Activated effector memory CD4-positive, alpha-beta T cell treated with anti-CD3 and anti-CD28 coated beads, Interleukin-2, amount 50 U/mL, for 16 hours (primary cell): ENCODE data around the gene DPAGT1.
"Not testable (repeated sequence)": the region's sequence is repeated elsewhere in the genome, so short reads cannot be mapped to it uniquely, and the experiment has no call there.

ENCODE experiments used
- DNase-seq: peaks from one replicate; pipeline ENCODE4 v3.0.0-alpha.2; 2020

Gene DPAGT1

GRCh38 chr11:119101759-119102423, at the start of gene DPAGT1:
DPAGT1 (minus strand) TSS chr11:119101853; CDS start chr11:119101655, 198 bp downstream.
- peak; percentile 94 for DNase-seq

- DNase-seq = no peak
Observed at GRCh38 chr11:119149786-119150275, 48.2 kb upstream of the DPAGT1 start.

- peak; percentile 74 for DNase-seq
Observed at GRCh38 chr11:119149018-119149785, 47.5 kb upstream of the DPAGT1 start, which contains the start of gene ABCG4. ABCG4 (plus strand) TSS chr11:119149052; CDS start chr11:119149966, 914 bp downstream.

GRCh38 chr11:119148720-119149017, 47.0 kb upstream of the DPAGT1 start:
- no peak for DNase-seq

- DNase-seq = no peak
Observed at GRCh38 chr11:119147604-119148333, 46.1 kb upstream of the DPAGT1 start.

- no peak for DNase-seq
Observed at GRCh38 chr11:119145551-119145950, 43.9 kb upstream of the DPAGT1 start.

- peak; percentile 72 for DNase-seq
Observed at GRCh38 chr11:119144825-119145486, 43.3 kb upstream of the DPAGT1 start.

GRCh38 chr11:119139276-119139675, 37.6 kb upstream of the DPAGT1 start:
- not testable (repeated sequence) for DNase-seq

GRCh38 chr11:119134389-119134978, 32.8 kb upstream of the DPAGT1 start:
- DNase-seq = no peak

- DNase-seq = no peak
Observed at GRCh38 chr11:119130662-119131061, 29.0 kb upstream of the DPAGT1 start.

GRCh38 chr11:119126675-119127268, 25.1 kb upstream of the DPAGT1 start:
- no peak for DNase-seq

GRCh38 chr11:119125821-119126220, 24.2 kb upstream of the DPAGT1 start:
- no peak for DNase-seq

GRCh38 chr11:119121811-119122124, 20.1 kb upstream of the DPAGT1 start:
- DNase-seq = no peak

- DNase-seq = peak; percentile 100
Observed at GRCh38 chr11:119121008-119121810, 19.6 kb upstream of the DPAGT1 start, which contains the start of gene HINFP. HINFP (plus strand) TSS chr11:119121580; CDS start chr11:119126945, 5,365 bp downstream.

GRCh38 chr11:119120639-119121007, 19.0 kb upstream of the DPAGT1 start:
- DNase-seq = no peak

- no peak for DNase-seq
Observed at GRCh38 chr11:119118946-119119345, 17.3 kb upstream of the DPAGT1 start.

- DNase-seq = no peak
Observed at GRCh38 chr11:119118227-119118626, 16.6 kb upstream of the DPAGT1 start.

GRCh38 chr11:119117004-119117706, 15.5 kb upstream of the DPAGT1 start:
- no peak for DNase-seq

GRCh38 chr11:119116601-119117000, 14.9 kb upstream of the DPAGT1 start:
- no peak for DNase-seq

- DNase-seq = no peak
Observed at GRCh38 chr11:119116235-119116594, 14.6 kb upstream of the DPAGT1 start.
